LNCAP (cell line): ENCODE measurements around the gene RASSF8.

Source experiments
- CTCF ChIP-seq: fragments of 450-650 bp; IDR thresholded peaks from 2 replicates; pipeline ENCODE4 v1.5.1; 2017; ENCODE audit warnings: mild to moderate bottlenecking

The RASSF8 gene

DNA sequence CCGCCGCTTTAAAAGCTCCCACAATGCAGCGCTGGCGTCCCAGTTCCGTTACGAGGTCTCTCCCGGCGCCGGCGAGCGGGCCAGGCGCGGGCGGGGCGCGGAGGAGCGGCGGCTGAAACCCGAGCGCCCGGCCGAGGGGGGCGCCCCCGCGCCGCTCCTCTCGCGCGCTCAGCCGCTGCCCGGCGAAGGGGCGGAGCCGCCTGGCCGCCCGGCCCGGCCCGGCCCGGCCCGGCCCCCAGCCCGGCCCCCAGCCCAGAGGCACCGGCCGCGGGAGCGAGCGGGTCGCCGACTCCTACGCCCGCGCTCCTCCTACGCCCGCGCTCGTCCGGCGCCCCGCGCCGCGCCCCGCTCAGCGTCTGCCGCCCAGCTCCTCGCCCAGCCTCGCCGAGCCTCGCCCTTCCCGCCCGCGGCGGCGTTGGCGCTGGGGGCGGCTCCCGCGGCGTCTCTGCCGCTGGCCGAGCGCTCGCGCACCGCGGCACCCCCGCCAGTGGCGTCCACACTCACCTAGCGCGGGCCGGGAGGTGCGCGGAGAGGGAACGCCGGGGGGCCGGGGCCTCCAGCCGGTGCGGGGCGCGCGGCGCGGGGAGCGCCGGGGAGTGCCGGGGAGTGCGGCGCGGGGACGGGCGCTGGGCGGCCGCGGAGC, at the start of gene RASSF8:
RASSF8 (plus strand) TSS at position 255 of the 643 bp plus-strand sequence. CDS start 96,662 bp downstream, outside the sequence.
- 0 out of 2 replicates have a peak, but pooled peaks have one; percentile 38 for TF ChIP-seq CTCF

DNA sequence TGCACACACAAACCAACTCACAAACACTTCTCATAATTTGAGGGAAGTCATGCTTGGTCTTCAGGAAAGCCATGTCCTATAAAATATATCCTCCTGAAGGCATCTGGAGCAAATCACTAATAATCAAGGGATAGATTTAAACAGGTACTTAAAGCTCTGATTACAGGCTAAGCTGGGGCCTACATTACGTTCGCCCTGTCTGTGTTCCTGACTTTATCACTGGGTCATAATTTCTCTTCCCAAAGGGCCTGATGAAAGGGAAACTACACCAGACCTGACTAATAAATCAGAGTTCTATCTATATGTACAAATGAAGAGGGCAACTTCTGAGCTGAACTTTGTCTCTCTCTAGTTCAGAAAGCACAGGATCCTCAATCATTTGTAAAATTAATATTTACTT, 43.9 kb upstream of the RASSF8 start:
- TF ChIP-seq CTCF, result no peak

DNA sequence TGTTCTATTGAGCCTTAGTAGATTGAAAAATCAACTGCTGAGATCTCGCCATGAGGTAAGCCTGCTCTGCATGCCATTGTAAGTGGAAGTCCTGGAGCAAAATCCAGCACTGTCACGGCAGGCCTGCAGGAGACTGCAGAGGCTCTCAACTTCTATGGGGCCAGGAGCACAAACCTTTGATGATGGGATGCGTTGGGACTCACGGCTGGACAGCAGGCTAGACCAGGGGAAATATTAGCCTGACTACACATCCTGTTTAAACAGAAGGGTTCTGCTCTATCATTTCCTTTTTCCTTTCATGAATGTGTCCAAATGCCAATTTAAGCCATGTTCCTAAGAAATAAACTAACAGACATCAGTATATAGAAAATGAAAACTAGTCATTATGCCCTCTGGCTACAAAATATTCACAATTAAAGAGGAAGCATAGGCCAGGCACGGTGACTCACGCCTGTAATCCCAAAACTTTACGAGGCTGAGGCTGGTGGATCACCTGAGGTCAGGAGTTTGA, 33.9 kb upstream of the RASSF8 start:
- no peak for TF ChIP-seq CTCF

GRCh38 chr12:25925064-25925463, 33.4 kb upstream of the RASSF8 start:
- no peak for TF ChIP-seq CTCF

DNA sequence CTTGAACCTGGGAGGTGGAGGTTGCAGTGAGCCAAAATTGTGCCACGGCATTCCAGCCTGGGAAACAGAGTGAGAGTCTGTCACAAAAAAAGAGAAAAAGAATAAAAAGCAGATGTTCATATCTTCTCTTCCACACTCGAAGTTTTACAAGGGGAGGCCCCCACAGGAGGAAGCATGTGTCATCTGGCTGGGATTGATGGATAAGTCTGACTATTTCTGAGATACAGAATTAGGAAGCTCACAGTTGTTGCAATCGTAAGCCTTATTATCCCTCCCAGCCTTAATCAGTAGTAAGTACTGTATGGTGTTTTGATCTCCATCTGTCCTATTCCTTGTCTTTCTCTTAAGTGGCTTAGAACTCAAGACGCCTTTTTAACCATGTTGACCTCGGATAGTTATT, 31.9 kb upstream of the RASSF8 start:
- TF ChIP-seq CTCF, result no peak

GRCh38 chr12:25929142-25929541, 29.3 kb upstream of the RASSF8 start:
- TF ChIP-seq CTCF, result no peak

DNA sequence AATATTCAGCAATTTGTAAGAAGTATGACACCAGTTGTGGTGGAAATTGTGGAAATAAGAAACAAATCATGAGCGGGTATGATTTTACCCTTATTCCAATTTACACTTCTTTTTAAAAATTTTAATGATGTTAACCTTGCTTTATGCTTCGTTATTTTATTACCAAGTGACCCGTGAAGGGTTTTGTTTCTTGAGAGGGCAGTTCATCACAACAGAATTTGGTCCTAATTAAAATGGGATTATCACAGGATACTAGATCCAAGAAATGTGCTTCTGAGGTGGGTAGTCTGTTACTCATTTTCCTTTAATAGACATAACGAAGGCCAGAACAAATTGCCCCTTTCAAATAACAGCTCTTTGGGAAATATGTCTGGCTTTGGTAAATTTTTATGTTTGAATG, 25.5 kb upstream of the RASSF8 start:
- no peak for TF ChIP-seq CTCF

- no peak for TF ChIP-seq CTCF
Observed at GRCh38 chr12:25934456-25934855, 24.0 kb upstream of the RASSF8 start.
